ENCODE results near the gene ASB1. TPM values are rescaled to one million over a fixed set of nuclear protein-coding genes. Genes with fewer than 3 reads are reported as not detected.

The ASB1 gene
- total and polyA plus RNA-seq, 7 donors = 3.5 to 36.0 (median 14.0) TPM

DNA sequence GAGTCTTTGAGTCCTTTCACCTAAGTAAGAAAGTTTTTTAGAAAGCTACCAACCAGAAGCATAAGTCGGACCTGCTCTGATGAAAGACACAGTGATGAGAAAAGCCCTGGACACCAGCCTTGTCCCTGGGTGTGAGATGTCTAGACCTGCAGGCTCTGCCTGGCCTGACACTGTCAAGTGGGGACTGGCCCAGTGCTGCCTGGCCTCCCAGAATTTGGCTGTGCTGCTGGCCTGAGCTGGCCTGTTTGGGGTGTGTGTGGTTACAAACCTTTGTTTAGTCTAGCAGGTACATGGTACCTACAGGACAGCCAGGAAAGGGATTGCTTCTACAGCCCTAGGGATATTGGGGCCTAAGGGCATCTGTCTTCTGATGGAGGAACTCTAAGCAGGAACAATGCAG, 48.3 kb downstream of the ASB1 start:
- WGBS, 2 donors = 93 to 96% methylated on average over 1 of the region's 1 CpG
- no peaks in the 10 kb centered on the region for H3K27me3 ChIP-seq
- H3K9me3 ChIP-seq = peaks cover 0 to 9% (median 4%) of the 10 kb centered on the region in 4 donors

DNA sequence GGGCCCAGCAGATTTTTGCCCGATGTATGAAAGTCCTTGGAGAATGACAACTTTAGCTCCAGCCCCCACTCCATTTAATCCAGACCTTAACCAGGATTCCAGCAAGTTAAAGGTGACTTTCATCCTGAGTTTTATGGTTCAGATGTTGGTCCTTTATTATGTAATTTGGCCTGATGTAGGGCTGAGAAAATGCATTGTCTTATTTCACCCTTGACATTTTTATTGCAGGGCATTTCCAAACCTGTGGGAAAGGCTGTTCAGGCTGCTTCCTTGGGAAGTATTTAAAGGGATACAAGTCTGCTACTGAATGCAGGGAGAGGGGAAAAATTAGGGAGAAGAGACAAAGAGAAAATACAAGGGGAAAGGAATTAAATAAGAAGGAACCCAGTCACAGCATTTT, 48.8 kb downstream of the ASB1 start:
- WGBS, 2 donors = 25 to 29% methylated on average over 1 of the region's 1 CpG
- intact Hi-C loops (cut with DNase I) = no loop called here
- TF ChIP-seq POLR2AphosphoS5 (IDR thresholded peaks at IDR 0.05) (peak; percentile 57 to 84 (median 75)), EP300 (IDR thresholded peaks at IDR 0.05) (peak in 2 of 4 donors; percentile 6 to 44), POLR2A (IDR thresholded peaks at IDR 0.05) (no peak)
- TF ChIP-seq, protein P1, sequence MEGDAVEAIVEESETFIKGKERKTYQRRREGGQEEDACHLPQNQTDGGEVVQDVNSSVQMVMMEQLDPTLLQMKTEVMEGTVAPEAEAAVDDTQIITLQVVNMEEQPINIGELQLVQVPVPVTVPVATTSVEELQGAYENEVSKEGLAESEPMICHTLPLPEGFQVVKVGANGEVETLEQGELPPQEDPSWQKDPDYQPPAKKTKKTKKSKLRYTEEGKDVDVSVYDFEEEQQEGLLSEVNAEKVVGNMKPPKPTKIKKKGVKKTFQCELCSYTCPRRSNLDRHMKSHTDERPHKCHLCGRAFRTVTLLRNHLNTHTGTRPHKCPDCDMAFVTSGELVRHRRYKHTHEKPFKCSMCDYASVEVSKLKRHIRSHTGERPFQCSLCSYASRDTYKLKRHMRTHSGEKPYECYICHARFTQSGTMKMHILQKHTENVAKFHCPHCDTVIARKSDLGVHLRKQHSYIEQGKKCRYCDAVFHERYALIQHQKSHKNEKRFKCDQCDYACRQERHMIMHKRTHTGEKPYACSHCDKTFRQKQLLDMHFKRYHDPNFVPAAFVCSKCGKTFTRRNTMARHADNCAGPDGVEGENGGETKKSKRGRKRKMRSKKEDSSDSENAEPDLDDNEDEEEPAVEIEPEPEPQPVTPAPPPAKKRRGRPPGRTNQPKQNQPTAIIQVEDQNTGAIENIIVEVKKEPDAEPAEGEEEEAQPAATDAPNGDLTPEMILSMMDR (IDR thresholded peaks at IDR 0.05) = no peak
- no peak overlapping the region for H3K4me3 ChIP-seq
- H3K27me3 ChIP-seq = no peaks in the 10 kb centered on the region
- peaks cover 0 to 20% (median 14%) of the 10 kb centered on the region in 4 donors for H3K4me1 ChIP-seq
- peaks cover 0 to 9% (median 5%) of the 10 kb centered on the region in 4 donors for H3K9me3 ChIP-seq
- H3K27ac ChIP-seq = peak overlapping the region in 2 of 4 donors; percentile 29 to 38
- no peaks in the 10 kb centered on the region for H3K36me3 ChIP-seq
- DNase-seq = no peak

More for the DNA sequence above, 48.3 kb downstream of the ASB1 start:
- no peaks in the 10 kb centered on the region for H3K36me3 ChIP-seq
- H3K4me1 ChIP-seq = peaks cover 0 to 20% (median 14%) of the 10 kb centered on the region in 4 donors
- peak overlapping the region in 2 of 4 donors; percentile 29 to 38 for H3K27ac ChIP-seq
- H3K4me3 ChIP-seq = no peak overlapping the region
- DNase-seq = no peak
- TF ChIP-seq, protein P1 (IDR thresholded peaks at IDR 0.05) = no peak
- TF ChIP-seq POLR2A (IDR thresholded peaks at IDR 0.05) (no peak), EP300 (IDR thresholded peaks at IDR 0.05) (no peak), POLR2AphosphoS5 (IDR thresholded peaks at IDR 0.05) (no peak)
- intact Hi-C loops (cut with DNase I) = no loop called here

DNA sequence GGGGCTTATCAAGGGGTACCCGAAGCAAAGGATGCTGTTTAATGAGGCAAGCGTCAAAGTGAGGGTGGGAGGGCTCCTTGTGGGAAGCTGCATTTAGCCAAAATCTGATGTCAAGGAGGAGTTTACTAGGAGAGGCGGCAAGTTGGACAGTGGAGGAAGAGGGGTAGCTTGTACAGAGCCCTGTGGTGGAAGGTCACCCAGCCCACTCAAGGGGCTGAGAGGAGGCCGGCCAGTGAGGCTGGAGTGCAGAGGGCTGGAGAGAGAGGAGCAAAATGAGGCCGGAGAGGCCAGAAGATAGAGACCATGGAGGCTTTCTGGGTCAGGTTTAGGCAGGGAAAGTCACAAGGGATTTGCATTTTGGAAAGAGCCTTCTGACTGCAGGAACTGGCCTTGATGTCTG, 49.5 kb downstream of the ASB1 start:
- TF ChIP-seq POLR2A (IDR thresholded peaks at IDR 0.05) = no peak
- Histone ChIP-seq H3K4me3 (no peak overlapping the region), H3K27me3 (no peaks in the 10 kb centered on the region), H3K9me3 (peaks cover 0 to 9% (median 6%) of the 10 kb centered on the region in 4 donors), H3K36me3 (no peaks in the 10 kb centered on the region), H3K4me1 (peaks cover 0 to 20% (median 14%) of the 10 kb centered on the region in 4 donors), H3K27ac (no peak overlapping the region)
- WGBS, 2 donors = 78 to 80% methylated on average over 5 of the region's 5 CpGs
- intact Hi-C loops (cut with DNase I) = no loop called here
- DNase-seq = no peak

DNA sequence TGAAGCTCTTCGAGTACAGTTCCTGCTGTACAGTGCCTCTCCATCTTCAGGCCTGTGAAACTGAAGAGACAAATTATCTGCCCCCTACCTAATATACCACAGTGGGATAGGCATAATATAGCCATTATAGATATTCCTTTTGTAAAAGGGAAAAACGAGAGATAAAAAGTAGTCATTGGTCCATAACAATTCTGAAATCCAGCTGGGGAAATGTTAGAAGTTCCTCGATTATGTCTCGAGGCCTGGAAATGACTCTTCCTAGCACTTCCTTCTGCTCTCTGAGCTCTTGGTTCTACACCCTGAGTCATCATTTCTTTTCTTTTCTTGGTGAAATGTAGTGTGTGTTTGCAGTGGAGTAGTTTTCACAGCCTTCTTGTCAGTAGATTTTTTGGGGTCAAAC, 51.5 kb downstream of the ASB1 start:
- H3K9me3 ChIP-seq = peaks cover 0 to 6% (median 4%) of the 10 kb centered on the region in 4 donors
- H3K27me3 ChIP-seq = no peaks in the 10 kb centered on the region
- no peaks in the 10 kb centered on the region for H3K36me3 ChIP-seq
- H3K27ac ChIP-seq = no peak overlapping the region
- H3K4me1 ChIP-seq = peaks cover 0 to 20% (median 14%) of the 10 kb centered on the region in 4 donors
- 93 to 94% methylated on average over 4 of the region's 4 CpGs for WGBS, 2 donors
- no peak overlapping the region for H3K4me3 ChIP-seq
- no peak for TF ChIP-seq EP300 (IDR thresholded peaks at IDR 0.05)
- TF ChIP-seq POLR2AphosphoS5 (IDR thresholded peaks at IDR 0.05) = no peak
- TF ChIP-seq POLR2A (IDR thresholded peaks at IDR 0.05) = no peak
- TF ChIP-seq, protein P1 (IDR thresholded peaks at IDR 0.05) = no peak
- no peak for DNase-seq
- intact Hi-C loops (cut with DNase I) = no loop called here

DNA sequence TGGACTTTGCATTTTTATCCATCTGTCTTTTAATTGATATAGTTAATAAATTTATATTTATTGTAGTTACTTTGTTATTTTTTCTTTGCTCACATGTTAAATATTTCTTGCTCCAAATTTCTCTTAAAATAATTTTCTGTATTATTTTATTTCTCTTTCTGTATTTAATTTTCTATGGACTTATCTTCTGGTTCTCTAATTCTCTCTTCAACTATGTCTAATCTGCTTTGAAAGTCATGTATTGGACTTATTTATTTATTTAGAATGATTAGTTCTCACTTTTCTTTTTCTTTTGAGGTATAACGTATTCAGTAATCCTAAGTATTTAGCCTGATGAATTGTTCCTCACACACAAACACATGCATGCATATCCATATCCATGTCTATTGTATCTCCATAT, 53.1 kb downstream of the ASB1 start:
- no peaks in the 10 kb centered on the region for H3K36me3 ChIP-seq
- no peak overlapping the region for H3K4me3 ChIP-seq
- H3K27me3 ChIP-seq = no peaks in the 10 kb centered on the region
- DNase-seq = no peak
- WGBS, 2 donors = 91 to 96% methylated on average over 1 of the region's 1 CpG
- intact Hi-C loops (cut with DNase I) = no loop called here
- H3K9me3 ChIP-seq = peaks cover 0 to 6% (median 4%) of the 10 kb centered on the region in 4 donors
- H3K27ac ChIP-seq = no peak overlapping the region
- H3K4me1 ChIP-seq = peaks cover 0 to 16% (median 14%) of the 10 kb centered on the region in 4 donors
- TF ChIP-seq, protein P1 (IDR thresholded peaks at IDR 0.05) = no peak
- TF ChIP-seq POLR2A (IDR thresholded peaks at IDR 0.05) = no peak
- TF ChIP-seq POLR2AphosphoS5 (IDR thresholded peaks at IDR 0.05) = no peak
- TF ChIP-seq EP300 (IDR thresholded peaks at IDR 0.05) = no peak
